ENCODE data around the gene HAVCR2. TPM values are rescaled to one million over a fixed set of nuclear protein-coding genes. Genes with fewer than 3 reads are reported as not detected.

HAVCR2 gene
- total and polyA plus RNA-seq, 2 experiments from 2014 or later = not detected

DNA sequence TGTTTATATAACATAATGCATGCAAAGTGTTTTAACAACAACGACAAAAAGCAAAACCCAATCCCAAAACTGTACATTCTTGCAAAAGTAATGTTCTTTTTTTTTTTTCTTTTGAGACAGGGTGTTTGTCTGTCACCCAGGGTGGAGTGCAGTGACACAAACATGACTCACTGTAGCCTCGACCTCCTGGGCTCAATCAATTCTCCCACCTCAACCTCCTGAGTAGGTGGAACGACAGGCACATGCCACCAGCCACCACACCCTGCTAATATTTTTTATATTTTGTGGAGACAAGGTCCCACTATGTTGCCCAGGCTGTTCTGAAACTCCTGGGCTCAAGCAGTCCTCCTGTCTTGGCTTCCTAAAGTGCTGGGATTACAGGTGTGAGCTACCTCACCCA, 36.3 kb downstream of the HAVCR2 start:
- Histone ChIP-seq H3K27me3 (replicated peaks; ENCODE audit: insufficient read depth) (no peaks in the 10 kb centered on the region), H2AFZ (no peak overlapping the region), H3K9ac (no peak overlapping the region), H3K27ac (no peak overlapping the region), H3K4me3 (no peak overlapping the region), H3K9me3 (ENCODE audit: low read depth) (no peaks in the 10 kb centered on the region), H3K9me2 (ENCODE audit: insufficient read depth) (no peaks in the 10 kb centered on the region), H3K79me2 (ENCODE audit: insufficient read depth) (no peaks in the 10 kb centered on the region), H3K4me2 (ENCODE audit: unreplicated experiment) (no peak overlapping the region), H3K4me1 (ENCODE audit: insufficient read depth) (no peaks in the 10 kb centered on the region), H4K20me1 (ENCODE audit: insufficient read depth) (no peaks in the 10 kb centered on the region), H3K36me3 (ENCODE audit: low read depth) (no peaks in the 10 kb centered on the region), H3F3A (ENCODE audit: insufficient read depth) (no peaks in the 10 kb centered on the region)
- no peak for TF ChIP-seq EZH2 (IDR thresholded peaks at IDR 0.05; ENCODE audit: insufficient read depth, poor library complexity, severe bottlenecking)
- TF ChIP-seq EZH2phosphoT487 (IDR thresholded peaks at IDR 0.05; ENCODE audit: insufficient read depth, low read depth) = no peak
- in situ Hi-C loops (cut with MboI) = no loop called here
- 41 to 50% methylated on average over 3 of the region's 3 CpGs for WGBS, 2 experiments (ENCODE audit: low coverage in 1 of 2, low lambda C conversion rate in 2 of 2, missing lambda C conversion rate in 2 of 2)
- no peak for DNase-seq

DNA sequence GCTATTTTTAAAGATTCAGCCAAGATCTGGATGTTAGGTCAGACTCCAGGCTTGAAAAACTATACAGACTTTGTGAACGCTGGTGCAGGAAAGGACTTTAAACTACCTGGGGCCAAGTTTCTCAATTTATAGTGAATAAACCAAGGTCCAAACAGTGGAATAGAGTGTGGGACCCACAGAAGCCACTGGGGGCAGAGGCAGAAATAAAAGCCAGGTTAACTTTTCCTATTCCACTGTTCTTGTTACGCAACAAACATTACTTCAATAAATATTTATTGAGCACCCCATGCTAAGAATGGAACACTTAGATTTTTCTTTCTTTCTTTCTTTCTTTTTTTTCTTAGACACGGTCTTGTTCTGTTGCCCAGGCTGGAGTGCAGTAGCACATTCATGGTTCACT, 38.9 kb downstream of the HAVCR2 start:
- Histone ChIP-seq H4K20me1 (ENCODE audit: insufficient read depth) (no peaks in the 10 kb centered on the region), H2AFZ (no peak overlapping the region), H3K4me3 (no peak overlapping the region), H3K27ac (no peak overlapping the region), H3K36me3 (ENCODE audit: low read depth) (no peaks in the 10 kb centered on the region), H3K79me2 (ENCODE audit: insufficient read depth) (no peaks in the 10 kb centered on the region), H3K9ac (no peak overlapping the region), H3K4me2 (ENCODE audit: unreplicated experiment) (no peak overlapping the region), H3K9me3 (ENCODE audit: low read depth) (no peaks in the 10 kb centered on the region), H3K4me1 (ENCODE audit: insufficient read depth) (no peaks in the 10 kb centered on the region), H3F3A (ENCODE audit: insufficient read depth) (no peaks in the 10 kb centered on the region), H3K9me2 (ENCODE audit: insufficient read depth) (no peaks in the 10 kb centered on the region), H3K27me3 (replicated peaks; ENCODE audit: insufficient read depth) (no peaks in the 10 kb centered on the region)
- 58 to 67% methylated on average over 3 of the region's 3 CpGs for WGBS, 2 experiments (ENCODE audit: low coverage in 1 of 2, low lambda C conversion rate in 2 of 2, missing lambda C conversion rate in 2 of 2)
- TF ChIP-seq EZH2 (IDR thresholded peaks at IDR 0.05; ENCODE audit: insufficient read depth, poor library complexity, severe bottlenecking) (no peak), EZH2phosphoT487 (IDR thresholded peaks at IDR 0.05; ENCODE audit: insufficient read depth, low read depth) (no peak)
- no peak for DNase-seq
- in situ Hi-C loops (cut with MboI) = no loop called here

DNA sequence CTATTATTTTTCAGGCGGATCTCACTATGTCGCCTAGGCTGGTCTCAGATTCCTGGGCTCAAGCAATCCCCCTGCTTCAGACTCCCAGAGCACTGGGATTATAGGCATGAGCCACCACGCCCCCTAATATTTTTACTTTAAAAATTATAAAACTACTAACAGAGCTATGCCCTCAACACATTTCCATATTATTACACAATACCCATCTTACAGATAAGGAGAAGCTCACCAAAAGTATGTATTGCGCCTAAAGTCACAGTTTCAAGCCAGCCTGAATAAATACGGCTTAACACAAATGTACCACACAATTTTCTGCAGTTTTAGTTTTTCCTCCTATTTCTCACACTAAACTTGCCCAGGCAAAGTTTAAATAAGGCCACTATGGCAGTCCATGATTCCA, 40.1 kb downstream of the HAVCR2 start:
- WGBS, 2 experiments (ENCODE audit: low coverage in 1 of 2, low lambda C conversion rate in 2 of 2, missing lambda C conversion rate in 2 of 2) = 67 to 75% methylated on average over 5 of the region's 5 CpGs
- H4K20me1 ChIP-seq (ENCODE audit: insufficient read depth) = no peaks in the 10 kb centered on the region
- H3K4me1 ChIP-seq (ENCODE audit: insufficient read depth) = no peaks in the 10 kb centered on the region
- H3K36me3 ChIP-seq (ENCODE audit: low read depth) = no peaks in the 10 kb centered on the region
- no peaks in the 10 kb centered on the region for H3K9me2 ChIP-seq (ENCODE audit: insufficient read depth)
- no peaks in the 10 kb centered on the region for H3K9me3 ChIP-seq (ENCODE audit: low read depth)
- no peak for TF ChIP-seq EZH2 (IDR thresholded peaks at IDR 0.05; ENCODE audit: insufficient read depth, poor library complexity, severe bottlenecking)
- no peak for TF ChIP-seq EZH2phosphoT487 (IDR thresholded peaks at IDR 0.05; ENCODE audit: insufficient read depth, low read depth)
- in situ Hi-C loops (cut with MboI) = no loop called here
- no peaks in the 10 kb centered on the region for H3K79me2 ChIP-seq (ENCODE audit: insufficient read depth)
- no peak overlapping the region for H2AFZ ChIP-seq
- H3K4me2 ChIP-seq (ENCODE audit: unreplicated experiment) = no peak overlapping the region
- H3K27ac ChIP-seq = no peak overlapping the region
- no peak overlapping the region for H3K9ac ChIP-seq
- no peaks in the 10 kb centered on the region for H3F3A ChIP-seq (ENCODE audit: insufficient read depth)
- H3K27me3 ChIP-seq (replicated peaks; ENCODE audit: insufficient read depth) = no peaks in the 10 kb centered on the region
- no peak for DNase-seq
- no peak overlapping the region for H3K4me3 ChIP-seq

DNA sequence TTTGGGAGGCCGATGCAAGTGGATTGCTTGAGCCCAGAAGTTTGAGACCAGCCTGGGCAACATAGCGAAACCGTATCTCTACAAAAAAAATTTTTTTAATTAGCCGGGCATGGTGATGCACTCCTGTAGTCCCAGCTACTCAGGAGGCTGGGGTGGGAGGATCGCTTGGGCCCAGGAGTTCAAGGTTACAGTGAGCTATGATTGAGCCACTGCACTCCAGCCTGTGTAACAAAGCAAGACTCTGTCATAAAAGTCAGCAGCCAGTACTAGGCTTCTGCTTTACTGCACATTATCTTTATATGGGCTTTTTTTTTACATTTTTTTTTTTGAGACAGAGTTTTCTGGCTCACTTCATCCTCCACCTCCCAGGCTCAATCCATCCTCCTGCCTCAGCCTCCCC, 40.5 kb downstream of the HAVCR2 start:
- no peaks in the 10 kb centered on the region for H3K9me3 ChIP-seq (ENCODE audit: low read depth)
- H3K9ac ChIP-seq = no peak overlapping the region
- 71 to 72% methylated on average over 5 of the region's 5 CpGs for WGBS, 2 experiments (ENCODE audit: low coverage in 1 of 2, low lambda C conversion rate in 2 of 2, missing lambda C conversion rate in 2 of 2)
- in situ Hi-C loops (cut with MboI) = no loop called here
- H3K4me1 ChIP-seq (ENCODE audit: insufficient read depth) = no peaks in the 10 kb centered on the region
- H3K4me2 ChIP-seq (ENCODE audit: unreplicated experiment) = no peak overlapping the region
- H3F3A ChIP-seq (ENCODE audit: insufficient read depth) = no peaks in the 10 kb centered on the region
- TF ChIP-seq EZH2 (IDR thresholded peaks at IDR 0.05; ENCODE audit: insufficient read depth, poor library complexity, severe bottlenecking) = no peak
- H2AFZ ChIP-seq = no peak overlapping the region
- H3K36me3 ChIP-seq (ENCODE audit: low read depth) = no peaks in the 10 kb centered on the region
- no peaks in the 10 kb centered on the region for H3K79me2 ChIP-seq (ENCODE audit: insufficient read depth)
- H4K20me1 ChIP-seq (ENCODE audit: insufficient read depth) = no peaks in the 10 kb centered on the region
- H3K4me3 ChIP-seq = no peak overlapping the region
- no peak for DNase-seq
- no peak overlapping the region for H3K27ac ChIP-seq
- no peaks in the 10 kb centered on the region for H3K9me2 ChIP-seq (ENCODE audit: insufficient read depth)
- H3K27me3 ChIP-seq (replicated peaks; ENCODE audit: insufficient read depth) = no peaks in the 10 kb centered on the region

DNA sequence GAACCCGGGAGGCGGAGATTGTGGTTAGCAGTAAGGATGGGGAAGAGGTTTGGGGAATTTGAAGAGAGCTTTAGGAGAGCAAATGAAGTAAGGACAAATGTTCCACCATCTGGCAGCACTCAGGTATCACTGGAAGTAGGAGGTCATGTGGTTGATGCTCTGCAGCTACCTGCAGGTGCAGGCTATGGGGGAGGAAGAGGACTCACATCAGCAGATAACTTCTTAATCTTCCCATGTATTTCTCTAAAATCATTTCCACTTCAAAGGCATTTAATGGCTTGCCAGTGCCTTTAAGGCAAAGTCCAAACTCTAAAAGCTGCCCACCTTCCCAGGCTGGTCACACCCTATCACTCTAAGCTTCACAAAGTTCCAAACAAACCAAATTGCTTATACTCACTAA, 41.8 kb downstream of the HAVCR2 start:
- in situ Hi-C loops (cut with MboI) = no loop called here
- Histone ChIP-seq H3K4me3 (no peak overlapping the region), H3K9me3 (ENCODE audit: low read depth) (no peaks in the 10 kb centered on the region), H3F3A (ENCODE audit: insufficient read depth) (no peaks in the 10 kb centered on the region), H3K27me3 (replicated peaks; ENCODE audit: insufficient read depth) (no peaks in the 10 kb centered on the region), H3K9me2 (ENCODE audit: insufficient read depth) (no peaks in the 10 kb centered on the region), H3K4me2 (ENCODE audit: unreplicated experiment) (no peak overlapping the region), H2AFZ (no peak overlapping the region), H3K4me1 (ENCODE audit: insufficient read depth) (no peaks in the 10 kb centered on the region), H3K27ac (no peak overlapping the region), H4K20me1 (ENCODE audit: insufficient read depth) (no peaks in the 10 kb centered on the region), H3K79me2 (ENCODE audit: insufficient read depth) (no peaks in the 10 kb centered on the region), H3K36me3 (ENCODE audit: low read depth) (no peaks in the 10 kb centered on the region), H3K9ac (no peak overlapping the region)
- no peak for TF ChIP-seq EZH2phosphoT487 (IDR thresholded peaks at IDR 0.05; ENCODE audit: insufficient read depth, low read depth)
- no peak for TF ChIP-seq EZH2 (IDR thresholded peaks at IDR 0.05; ENCODE audit: insufficient read depth, poor library complexity, severe bottlenecking)
- no peak for DNase-seq
- 29 to 37% methylated on average over 2 of the region's 2 CpGs for WGBS, 2 experiments (ENCODE audit: low coverage in 1 of 2, low lambda C conversion rate in 2 of 2, missing lambda C conversion rate in 2 of 2)

Measured in GM23248 (cell line).